ENCODE results near the gene PIANP. TPM values are rescaled to one million over a fixed set of nuclear protein-coding genes. Genes with fewer than 3 reads are reported as not detected.
A peak's percentile ranks its signal among the peaks of the same experiment; 100 is the strongest.

PIANP gene
- total RNA-seq, 1 donor from 2014 or later: 3.6 TPM

DNA sequence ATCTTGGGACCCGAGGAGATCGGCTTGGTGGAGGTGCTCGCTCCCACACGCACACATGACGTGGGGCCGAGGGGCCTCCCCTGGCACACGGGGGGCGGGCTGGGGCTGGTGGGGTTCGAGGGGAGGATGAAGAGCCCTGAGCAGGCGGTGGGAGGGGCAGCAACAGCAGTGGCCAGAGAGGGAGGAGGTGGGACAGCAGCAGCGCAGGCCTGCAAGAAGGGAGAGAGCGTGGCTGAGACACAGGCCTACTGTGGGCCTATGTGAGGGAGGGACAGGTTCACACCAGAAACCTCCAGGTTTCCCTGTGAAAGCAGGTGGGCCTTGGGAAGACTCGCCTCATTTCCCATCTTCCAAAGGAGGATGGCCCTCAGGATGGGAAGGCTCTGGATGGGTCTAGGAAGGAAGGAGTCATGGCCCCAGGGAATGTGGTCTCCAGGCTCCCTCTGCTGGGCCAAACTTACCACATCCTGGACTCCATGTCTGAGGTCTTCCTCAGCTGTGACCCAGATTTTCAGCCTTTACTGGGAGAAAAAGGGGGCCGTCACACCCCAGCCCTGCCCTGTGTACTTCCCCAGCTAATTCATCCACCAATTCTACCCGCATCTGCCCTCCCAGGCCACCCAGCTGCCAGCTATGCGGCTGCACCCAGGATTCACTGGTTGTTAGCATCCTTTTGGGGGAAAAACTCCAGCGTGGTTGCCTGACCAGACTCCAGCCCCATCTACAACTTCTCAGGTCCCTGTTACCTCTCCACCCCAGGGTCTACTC, 2.8 kb downstream of the PIANP start:
- Histone ChIP-seq H3K36me3 (ENCODE audit: insufficient read depth, low read length) (no peaks in the 10 kb centered on the region), H3K4me1 (ENCODE audit: insufficient read depth, low read length) (peaks cover 5% of the 10 kb centered on the region), H3K4me3 (ENCODE audit: insufficient read depth, low read depth, low read length) (no peak overlapping the region), H4K20me1 (ENCODE audit: insufficient read depth, low read length) (no peaks in the 10 kb centered on the region), H3K9ac (ENCODE audit: low read length) (peak overlapping the region; percentile 7), H3K9me3 (ENCODE audit: insufficient read depth, low read depth, low read length) (no peaks in the 10 kb centered on the region), H3K79me2 (ENCODE audit: insufficient read depth, low read length) (no peaks in the 10 kb centered on the region), H3K27ac (ENCODE audit: low read depth, low read length) (no peak overlapping the region), H2AFZ (ENCODE audit: low read depth, low read length) (no peak overlapping the region), H3K4me2 (ENCODE audit: low read length) (no peak overlapping the region), H3K27me3 (ENCODE audit: insufficient read depth, low read length) (peaks cover 20% of the 10 kb centered on the region)
- TF ChIP-seq, protein P1, sequence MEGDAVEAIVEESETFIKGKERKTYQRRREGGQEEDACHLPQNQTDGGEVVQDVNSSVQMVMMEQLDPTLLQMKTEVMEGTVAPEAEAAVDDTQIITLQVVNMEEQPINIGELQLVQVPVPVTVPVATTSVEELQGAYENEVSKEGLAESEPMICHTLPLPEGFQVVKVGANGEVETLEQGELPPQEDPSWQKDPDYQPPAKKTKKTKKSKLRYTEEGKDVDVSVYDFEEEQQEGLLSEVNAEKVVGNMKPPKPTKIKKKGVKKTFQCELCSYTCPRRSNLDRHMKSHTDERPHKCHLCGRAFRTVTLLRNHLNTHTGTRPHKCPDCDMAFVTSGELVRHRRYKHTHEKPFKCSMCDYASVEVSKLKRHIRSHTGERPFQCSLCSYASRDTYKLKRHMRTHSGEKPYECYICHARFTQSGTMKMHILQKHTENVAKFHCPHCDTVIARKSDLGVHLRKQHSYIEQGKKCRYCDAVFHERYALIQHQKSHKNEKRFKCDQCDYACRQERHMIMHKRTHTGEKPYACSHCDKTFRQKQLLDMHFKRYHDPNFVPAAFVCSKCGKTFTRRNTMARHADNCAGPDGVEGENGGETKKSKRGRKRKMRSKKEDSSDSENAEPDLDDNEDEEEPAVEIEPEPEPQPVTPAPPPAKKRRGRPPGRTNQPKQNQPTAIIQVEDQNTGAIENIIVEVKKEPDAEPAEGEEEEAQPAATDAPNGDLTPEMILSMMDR (IDR thresholded peaks at IDR 0.05; ENCODE audit: insufficient read depth, low read depth, low read length): peak; percentile 53
- TF ChIP-seq EZH2 (IDR thresholded peaks at IDR 0.05; ENCODE audit: insufficient read depth, low read length): no peak
- H3K36me3 Mint-ChIP-seq (ENCODE audit: low read depth, unreplicated experiment): no peaks in the 10 kb centered on the region
- peak; percentile 26 for DNase-seq (ENCODE audit: low read depth)
- peak overlapping the region; percentile 45 for H3K4me3 Mint-ChIP-seq (ENCODE audit: unreplicated experiment)
- FAIRE-seq: no peak
- no peaks in the 10 kb centered on the region for H3K9me3 Mint-ChIP-seq (ENCODE audit: unreplicated experiment)
- peaks cover 22% of the 10 kb centered on the region for H3K4me1 Mint-ChIP-seq (ENCODE audit: low read depth, unreplicated experiment)
- H3K27ac Mint-ChIP-seq (ENCODE audit: unreplicated experiment): peak overlapping the region; percentile 47
- H3K27me3 Mint-ChIP-seq (ENCODE audit: low read depth, unreplicated experiment): peaks cover 20% of the 10 kb centered on the region

DNA sequence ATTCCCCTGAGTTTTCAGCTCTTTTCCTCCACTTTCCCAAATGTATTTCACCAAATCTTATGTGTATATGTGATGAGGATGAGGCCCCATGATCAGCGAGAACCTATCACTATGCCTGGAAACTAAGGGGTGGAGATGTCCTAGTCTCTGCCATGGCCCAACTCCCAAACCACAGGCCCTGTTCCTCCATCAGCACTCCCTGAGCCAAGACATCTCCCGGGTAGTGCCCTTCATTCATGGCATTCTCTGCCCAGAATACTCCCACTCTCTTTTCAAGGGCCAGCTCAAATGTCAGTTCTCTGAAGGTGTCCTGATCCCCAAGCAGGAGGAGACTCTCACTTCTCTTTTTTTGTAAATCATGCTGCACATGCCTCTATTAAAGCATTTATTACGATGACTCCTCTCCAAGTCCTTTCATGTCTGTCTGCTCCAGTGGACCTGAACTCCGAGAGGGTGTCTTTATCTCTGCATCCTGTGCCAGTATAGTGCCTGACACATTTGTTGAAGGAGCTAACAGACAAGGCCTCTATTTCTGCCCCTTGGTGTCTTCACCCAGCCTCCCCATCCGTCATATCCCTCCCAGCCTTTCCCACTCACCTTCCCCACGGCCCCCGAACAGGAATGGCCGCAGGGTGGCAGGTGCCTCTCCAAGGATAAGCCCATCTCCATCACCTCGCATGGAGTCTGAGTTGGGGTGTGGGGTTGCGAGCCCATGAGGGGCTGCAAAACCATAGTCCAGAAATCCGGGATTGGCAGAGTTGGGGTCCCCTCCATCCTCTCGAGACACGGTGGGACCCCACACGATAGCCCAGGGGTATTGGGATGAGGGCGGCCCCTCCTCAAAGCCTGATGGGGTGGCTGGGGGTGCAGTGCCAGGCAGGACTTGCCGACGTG, 3.7 kb downstream of the PIANP start:
- H3K9me3 ChIP-seq (ENCODE audit: insufficient read depth, low read depth, low read length): no peaks in the 10 kb centered on the region
- H3K36me3 Mint-ChIP-seq (ENCODE audit: low read depth, unreplicated experiment): peaks cover 6% of the 10 kb centered on the region
- H3K27me3 ChIP-seq (ENCODE audit: insufficient read depth, low read length): peaks cover 20% of the 10 kb centered on the region
- H3K4me2 ChIP-seq (ENCODE audit: low read length): no peak overlapping the region
- FAIRE-seq (no peak), DNase-seq (ENCODE audit: low read depth) (no peak)
- no peak overlapping the region for H3K27ac ChIP-seq (ENCODE audit: low read depth, low read length)
- no peaks in the 10 kb centered on the region for H3K9me3 Mint-ChIP-seq (ENCODE audit: unreplicated experiment)
- no peak overlapping the region for H3K9ac ChIP-seq (ENCODE audit: low read length)
- no peaks in the 10 kb centered on the region for H4K20me1 ChIP-seq (ENCODE audit: insufficient read depth, low read length)
- H3K4me1 Mint-ChIP-seq (ENCODE audit: low read depth, unreplicated experiment): peaks cover 22% of the 10 kb centered on the region
- no peak for TF ChIP-seq EZH2 (IDR thresholded peaks at IDR 0.05; ENCODE audit: insufficient read depth, low read length)
- H3K4me1 ChIP-seq (ENCODE audit: insufficient read depth, low read length): peaks cover 5% of the 10 kb centered on the region
- no peak overlapping the region for H3K4me3 ChIP-seq (ENCODE audit: insufficient read depth, low read depth, low read length)
- peak overlapping the region; percentile 43 for H3K4me3 Mint-ChIP-seq (ENCODE audit: unreplicated experiment)
- H3K36me3 ChIP-seq (ENCODE audit: insufficient read depth, low read length): no peaks in the 10 kb centered on the region
- no peak overlapping the region for H2AFZ ChIP-seq (ENCODE audit: low read depth, low read length)
- H3K27ac Mint-ChIP-seq (ENCODE audit: unreplicated experiment): peak overlapping the region; percentile 36
- H3K27me3 Mint-ChIP-seq (ENCODE audit: low read depth, unreplicated experiment): peaks cover 17% of the 10 kb centered on the region
- no peaks in the 10 kb centered on the region for H3K79me2 ChIP-seq (ENCODE audit: insufficient read depth, low read length)

DNA sequence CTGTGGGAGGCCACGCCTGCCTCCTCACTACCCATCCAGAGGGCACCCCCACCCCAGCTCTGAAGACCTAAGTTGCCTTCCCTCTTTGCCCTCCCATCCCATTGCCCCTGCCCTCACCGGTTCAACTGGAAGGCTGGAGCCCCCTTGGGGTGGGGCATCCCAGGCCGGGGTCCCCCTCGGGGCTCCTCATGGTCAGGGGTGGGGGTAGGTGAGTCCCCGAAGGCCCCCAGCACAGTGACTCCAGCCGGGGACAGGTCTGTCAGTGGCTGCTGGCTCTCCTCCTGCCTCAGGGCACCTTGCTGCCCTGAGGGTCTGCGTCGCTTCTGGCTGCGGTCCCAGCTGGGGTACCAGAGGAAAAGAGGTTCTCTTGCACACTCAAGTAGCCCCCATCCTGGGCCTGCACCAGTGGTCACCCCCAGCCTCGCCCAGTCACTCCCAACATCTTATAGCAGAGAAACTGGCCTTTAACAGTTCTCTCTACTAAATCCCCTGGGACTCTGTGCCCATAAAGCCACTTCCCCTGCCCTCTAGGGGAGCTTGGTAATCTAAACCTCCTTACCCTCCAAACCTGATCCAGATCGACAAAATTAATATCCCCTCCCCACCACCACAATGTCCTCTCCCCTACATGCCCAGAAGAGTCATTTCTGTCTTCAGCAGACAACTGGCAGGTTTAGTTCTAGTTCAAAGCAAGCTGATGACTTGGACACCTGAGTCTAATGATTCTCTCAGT, 5.1 kb downstream of the PIANP start:
- peaks cover 10% of the 10 kb centered on the region for H3K27me3 ChIP-seq (ENCODE audit: insufficient read depth, low read length)
- TF ChIP-seq, protein P1 (IDR thresholded peaks at IDR 0.05; ENCODE audit: insufficient read depth, low read depth, low read length): no peak
- no peak for TF ChIP-seq EZH2 (IDR thresholded peaks at IDR 0.05; ENCODE audit: insufficient read depth, low read length)
- Mint-ChIP-seq H3K36me3 (ENCODE audit: low read depth, unreplicated experiment) (peaks cover 6% of the 10 kb centered on the region), H3K9me3 (ENCODE audit: unreplicated experiment) (no peaks in the 10 kb centered on the region), H3K4me1 (ENCODE audit: low read depth, unreplicated experiment) (peaks cover 30% of the 10 kb centered on the region), H3K27me3 (ENCODE audit: low read depth, unreplicated experiment) (peaks cover 6% of the 10 kb centered on the region), H3K4me3 (ENCODE audit: unreplicated experiment) (no peak overlapping the region), H3K27ac (ENCODE audit: unreplicated experiment) (peak overlapping the region; percentile 63)
- no peak overlapping the region for H3K4me2 ChIP-seq (ENCODE audit: low read length)
- H3K4me3 ChIP-seq (ENCODE audit: insufficient read depth, low read depth, low read length): no peak overlapping the region
- no peaks in the 10 kb centered on the region for H4K20me1 ChIP-seq (ENCODE audit: insufficient read depth, low read length)
- H3K36me3 ChIP-seq (ENCODE audit: insufficient read depth, low read length): no peaks in the 10 kb centered on the region
- H2AFZ ChIP-seq (ENCODE audit: low read depth, low read length): no peak overlapping the region
- H3K79me2 ChIP-seq (ENCODE audit: insufficient read depth, low read length): no peaks in the 10 kb centered on the region
- H3K4me1 ChIP-seq (ENCODE audit: insufficient read depth, low read length): no peaks in the 10 kb centered on the region
- H3K9ac ChIP-seq (ENCODE audit: low read length): no peak overlapping the region
- no peak for DNase-seq (ENCODE audit: low read depth)
- FAIRE-seq: no peak
- H3K9me3 ChIP-seq (ENCODE audit: insufficient read depth, low read depth, low read length): no peaks in the 10 kb centered on the region
- H3K27ac ChIP-seq (ENCODE audit: low read depth, low read length): no peak overlapping the region
